ENCODE measurements around the gene HOXA13.

The HOXA13 gene

GRCh38 chr7:27237735-27238334 lies 37.9 kb upstream of the HOXA13 start:
- DNase-seq (ENCODE audit: low read depth): peak; percentile 68

GRCh38 chr7:27235387-27236311 lies 35.8 kb upstream of the HOXA13 start:
- peak; percentile 47 for DNase-seq (ENCODE audit: low read depth)

- no peak for DNase-seq (ENCODE audit: low read depth)
Observed at GRCh38 chr7:27229448-27229847, 29.6 kb upstream of the HOXA13 start.

- no peak for DNase-seq (ENCODE audit: low read depth)
Observed at GRCh38 chr7:27224983-27225934, 25.4 kb upstream of the HOXA13 start.

GRCh38 chr7:27223941-27224575 lies 24.2 kb upstream of the HOXA13 start:
- no peak for DNase-seq (ENCODE audit: low read depth)

GRCh38 chr7:27221201-27221797 lies 21.4 kb upstream of the HOXA13 start:
- no peak for DNase-seq (ENCODE audit: low read depth)

GRCh38 chr7:27220440-27220955 lies 20.6 kb upstream of the HOXA13 start:
- DNase-seq (ENCODE audit: low read depth): no peak

- no peak for DNase-seq (ENCODE audit: low read depth)
Observed at GRCh38 chr7:27219821-27220220, 19.9 kb upstream of the HOXA13 start.

- no peak for DNase-seq (ENCODE audit: low read depth)
Observed at GRCh38 chr7:27217951-27218350, 18.1 kb upstream of the HOXA13 start.

- DNase-seq (ENCODE audit: low read depth): no peak
Observed at GRCh38 chr7:27215356-27215755, 15.5 kb upstream of the HOXA13 start.

- peak; percentile 67 for DNase-seq (ENCODE audit: low read depth)
Observed at GRCh38 chr7:27214239-27214950, 14.5 kb upstream of the HOXA13 start.

GRCh38 chr7:27213433-27214238 lies 13.7 kb upstream of the HOXA13 start:
- no peak for DNase-seq (ENCODE audit: low read depth)

GRCh38 chr7:27212497-27213432 lies 12.9 kb upstream of the HOXA13 start:
- DNase-seq (ENCODE audit: low read depth): no peak

GRCh38 chr7:27211764-27212204 lies 11.9 kb upstream of the HOXA13 start:
- DNase-seq (ENCODE audit: low read depth): no peak

GRCh38 chr7:27211084-27211446 lies 11.2 kb upstream of the HOXA13 start:
- DNase-seq (ENCODE audit: low read depth): no peak

- peak; percentile 24 for DNase-seq (ENCODE audit: low read depth)
Observed at GRCh38 chr7:27210441-27211083, 10.7 kb upstream of the HOXA13 start.

GRCh38 chr7:27209933-27210440 lies 10.1 kb upstream of the HOXA13 start:
- no peak for DNase-seq (ENCODE audit: low read depth)

- DNase-seq (ENCODE audit: low read depth): no peak
Observed at GRCh38 chr7:27208998-27209397, 9.1 kb upstream of the HOXA13 start.
